NT2/D1 (cell line): ENCODE data around the gene NLRP14.
A peak's percentile ranks its signal among the peaks of the same experiment; 100 is the strongest.

Experiments used
- DNase-seq: peaks from one replicate; pipeline ENCODE4 v3.0.0-alpha.2; 2011; ENCODE audit warnings: low read depth, low spot score
- H3K27me3 ChIP-seq: 2 replicates; pipeline ENCODE4 v1.6.0; 2011; ENCODE audit warnings: mild to moderate bottlenecking; ENCODE audit not compliant: insufficient read length, insufficient read depth
- H3K36me3 ChIP-seq: 2 replicates; pipeline ENCODE4 v1.6.1; 2011; ENCODE audit warnings: mild to moderate bottlenecking, low read length, mixed read lengths; ENCODE audit not compliant: insufficient read depth, insufficient read length
- H3K4me1 ChIP-seq: 2 replicates; pipeline ENCODE4 v1.5.1; 2011; ENCODE audit not compliant: insufficient read depth, insufficient read length
- H3K4me3 ChIP-seq: 2 replicates; pipeline ENCODE4 v1.5.1; 2011; ENCODE audit warnings: low read depth; ENCODE audit not compliant: insufficient read length
- H3K9ac ChIP-seq: 2 replicates; pipeline ENCODE4 v1.6.0; 2011; ENCODE audit warnings: low read depth; ENCODE audit not compliant: insufficient read length
- H3K9me3 ChIP-seq: 2 replicates; pipeline ENCODE4 v1.5.1; 2011; ENCODE audit warnings: mild to moderate bottlenecking, low read length; ENCODE audit not compliant: insufficient read depth
- SUZ12 ChIP-seq: IDR thresholded peaks from 2 replicates; pipeline ENCODE4 v1.6.1; 2011; ENCODE audit not compliant: insufficient read length, insufficient read depth; ENCODE audit errors: extremely low read depth
- YY1 ChIP-seq: IDR thresholded peaks from 2 replicates; pipeline ENCODE4 v1.6.1; 2011; ENCODE audit not compliant: insufficient read length, insufficient read depth
- ZNF274 ChIP-seq: IDR thresholded peaks from 2 replicates; pipeline ENCODE4 v1.6.1; 2011; ENCODE audit warnings: mild to moderate bottlenecking, low read depth, low read length

The NLRP14 gene

DNA sequence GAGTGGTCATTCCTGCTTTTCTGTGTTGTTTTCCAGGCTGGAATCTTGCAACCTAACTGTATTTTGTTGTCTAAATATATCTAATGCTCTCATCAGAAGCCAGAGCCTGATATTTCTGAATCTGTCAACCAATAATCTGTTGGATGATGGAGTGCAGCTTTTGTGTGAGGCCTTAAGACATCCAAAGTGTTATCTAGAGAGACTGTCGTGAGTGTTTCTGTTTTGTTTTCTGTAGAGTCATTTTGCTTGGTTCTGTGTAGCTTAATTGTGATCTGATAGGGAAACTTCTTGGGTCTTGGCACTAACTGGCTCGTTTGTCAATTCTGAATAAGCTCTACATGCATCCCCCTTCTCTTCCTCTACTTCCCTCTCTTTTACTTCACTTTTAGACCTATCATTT is 37.4 kb downstream of the NLRP14 start:
- no peak overlapping the region for H3K9ac ChIP-seq
- no peak for DNase-seq
- H3K27me3 ChIP-seq, result no peaks in the 10 kb centered on the region
- H3K4me1 ChIP-seq, result no peaks in the 10 kb centered on the region
- no peak for TF ChIP-seq SUZ12
- TF ChIP-seq YY1, result no peak
- no peak for TF ChIP-seq ZNF274
- no peaks in the 10 kb centered on the region for H3K9me3 ChIP-seq
- no peak overlapping the region for H3K4me3 ChIP-seq
- H3K36me3 ChIP-seq, result no peaks in the 10 kb centered on the region

DNA sequence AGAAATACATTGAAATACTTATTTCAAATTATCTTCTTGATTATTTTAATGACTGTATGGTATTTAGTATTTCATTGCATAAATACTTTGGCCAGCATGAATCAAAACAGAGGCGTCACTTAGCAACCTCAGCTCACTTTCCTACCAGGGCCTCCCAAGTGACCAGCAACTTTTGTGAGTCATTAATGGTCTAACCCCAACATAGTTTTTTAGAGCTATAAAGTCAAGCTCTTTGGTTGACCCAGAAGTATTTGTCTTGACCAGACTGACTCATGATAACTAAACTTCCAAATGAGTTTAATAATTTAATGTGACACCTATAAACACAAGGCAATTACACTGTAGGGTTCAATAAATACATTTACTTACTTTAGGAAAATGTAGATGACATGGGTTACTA is 40.6 kb downstream of the NLRP14 start:
- Histone ChIP-seq H3K4me3 (no peak overlapping the region), H3K9me3 (no peaks in the 10 kb centered on the region), H3K36me3 (no peaks in the 10 kb centered on the region), H3K4me1 (no peaks in the 10 kb centered on the region), H3K27me3 (no peaks in the 10 kb centered on the region), H3K9ac (no peak overlapping the region)
- TF ChIP-seq SUZ12 (no peak), YY1 (no peak), ZNF274 (no peak)
- DNase-seq, result no peak

DNA sequence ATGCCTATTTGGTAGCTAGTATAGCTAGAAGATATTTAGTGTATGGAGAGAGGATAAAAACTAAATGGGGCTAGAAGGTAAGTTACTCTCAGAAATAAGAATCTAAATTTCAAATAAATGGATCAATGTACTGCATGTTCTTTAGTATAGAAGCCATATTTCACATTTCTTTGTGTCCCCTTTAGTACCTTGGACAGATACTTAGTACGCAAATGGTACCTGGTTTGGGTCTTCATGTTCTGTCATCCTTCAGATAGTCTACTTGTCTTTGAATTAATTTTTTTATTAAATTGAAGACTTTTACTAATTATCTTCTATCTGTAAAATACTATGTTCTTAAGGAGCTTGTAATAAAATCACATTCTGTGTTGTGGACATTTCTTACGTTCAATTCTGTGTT is 42.3 kb downstream of the NLRP14 start:
- H3K27me3 ChIP-seq, result no peaks in the 10 kb centered on the region
- no peak for TF ChIP-seq SUZ12
- no peak for TF ChIP-seq YY1
- no peak for TF ChIP-seq ZNF274
- no peaks in the 10 kb centered on the region for H3K9me3 ChIP-seq
- DNase-seq, result no peak
- no peak overlapping the region for H3K9ac ChIP-seq
- H3K4me1 ChIP-seq, result no peaks in the 10 kb centered on the region
- no peaks in the 10 kb centered on the region for H3K36me3 ChIP-seq
- H3K4me3 ChIP-seq, result no peak overlapping the region

DNA sequence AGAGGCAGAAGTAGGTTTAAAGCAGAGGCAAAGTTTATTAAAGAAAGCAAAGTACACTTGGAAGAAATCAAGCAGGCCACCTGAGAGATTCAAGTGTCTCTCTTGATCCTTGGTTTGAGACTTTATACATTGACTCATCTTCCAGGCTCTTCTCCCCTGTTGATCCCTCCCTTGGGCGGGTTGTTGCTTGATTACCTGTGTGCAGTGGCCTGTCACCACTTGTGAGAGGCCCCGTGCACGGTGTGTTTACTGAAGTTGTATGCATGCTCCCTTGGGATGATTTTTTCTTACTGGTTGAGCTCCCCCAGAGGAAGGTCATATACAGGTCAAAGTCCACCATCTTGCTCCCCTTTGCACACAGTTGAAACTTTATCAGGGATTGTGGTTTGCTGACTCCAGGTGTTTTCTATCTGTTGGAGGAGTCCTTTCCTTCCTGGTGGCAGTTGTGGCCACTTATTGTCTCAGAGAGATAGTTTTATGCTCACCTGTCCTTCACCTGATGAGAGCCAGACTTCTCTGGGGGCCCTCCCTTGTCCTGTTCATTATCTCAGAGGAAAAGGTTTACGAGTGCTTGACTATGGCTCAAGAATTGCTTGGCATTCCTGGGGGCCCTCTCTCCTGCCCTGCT is 52.2 kb downstream of the NLRP14 start:
- H3K9me3 ChIP-seq, result no peaks in the 10 kb centered on the region
- TF ChIP-seq SUZ12 (no peak), ZNF274 (no peak), YY1 (no peak)
- DNase-seq, result no peak
- no peaks in the 10 kb centered on the region for H3K27me3 ChIP-seq
- no peak overlapping the region for H3K4me3 ChIP-seq
- no peaks in the 10 kb centered on the region for H3K4me1 ChIP-seq
- H3K36me3 ChIP-seq, result no peaks in the 10 kb centered on the region
- no peak overlapping the region for H3K9ac ChIP-seq

DNA sequence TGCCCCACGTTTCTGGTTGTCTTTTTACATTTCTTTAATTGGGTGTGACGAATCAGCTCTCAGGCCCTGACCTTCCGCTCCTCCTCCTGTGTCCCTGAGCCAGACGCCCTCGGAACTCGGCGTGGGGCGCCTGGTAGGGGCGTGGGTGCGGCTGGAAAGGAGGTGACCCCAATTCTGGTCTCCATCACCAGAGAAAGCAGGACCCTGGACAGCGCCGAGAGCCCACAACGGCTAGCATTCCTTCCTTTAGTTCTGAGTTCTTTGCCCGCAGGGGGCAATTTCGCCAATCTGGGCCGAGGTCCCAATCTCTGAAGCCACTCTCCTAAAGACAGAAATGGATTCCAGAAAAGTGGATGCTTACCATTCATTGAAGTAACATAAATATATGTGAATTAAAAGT is 56.8 kb downstream of the NLRP14 start:
- H3K36me3 ChIP-seq, result no peaks in the 10 kb centered on the region
- no peaks in the 10 kb centered on the region for H3K4me1 ChIP-seq
- peaks cover 18% of the 10 kb centered on the region; the same call in 1 of the 2 replicates for H3K9me3 ChIP-seq
- H3K4me3 ChIP-seq, result no peak overlapping the region
- peak; percentile 5 for DNase-seq
- H3K27me3 ChIP-seq, result no peaks in the 10 kb centered on the region
- TF ChIP-seq SUZ12 (no peak), YY1 (no peak), ZNF274 (no peak)
- H3K9ac ChIP-seq, result no peak overlapping the region

DNA sequence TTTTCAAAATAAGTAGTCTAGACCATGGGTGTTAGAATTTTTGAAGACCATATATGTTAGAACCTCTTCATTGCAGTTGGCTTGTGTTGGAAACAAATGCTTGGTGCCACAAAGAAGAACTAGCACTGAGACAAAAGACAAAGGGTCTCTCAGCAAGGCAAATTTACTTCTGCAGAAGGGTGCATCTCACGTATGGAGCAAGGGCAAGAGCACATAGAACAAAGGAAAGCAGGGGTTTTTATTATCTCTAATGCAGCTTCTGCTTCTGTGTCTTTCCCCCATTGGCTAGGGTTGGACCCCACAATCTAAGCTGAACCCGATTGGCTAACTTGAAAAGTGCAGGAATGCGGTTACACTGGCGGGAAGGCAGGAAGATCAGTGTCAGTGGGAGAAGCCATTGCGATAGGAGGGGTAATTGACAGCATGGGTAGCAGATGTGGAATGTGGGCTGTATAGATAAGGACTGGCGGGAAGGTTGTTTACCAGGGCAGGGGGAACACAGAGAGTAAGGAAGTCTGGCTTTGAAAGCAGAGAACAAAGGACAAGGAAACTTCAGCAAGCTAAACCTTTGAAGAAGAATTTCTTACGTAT is 59.4 kb downstream of the NLRP14 start:
- Histone ChIP-seq H3K4me3 (no peak overlapping the region), H3K4me1 (no peaks in the 10 kb centered on the region), H3K36me3 (no peaks in the 10 kb centered on the region), H3K9me3 (peaks cover 18% of the 10 kb centered on the region; the same call in 1 of the 2 replicates), H3K9ac (no peak overlapping the region), H3K27me3 (no peaks in the 10 kb centered on the region)
- DNase-seq, result no peak
- TF ChIP-seq SUZ12 (no peak), YY1 (no peak), ZNF274 (no peak)

DNA sequence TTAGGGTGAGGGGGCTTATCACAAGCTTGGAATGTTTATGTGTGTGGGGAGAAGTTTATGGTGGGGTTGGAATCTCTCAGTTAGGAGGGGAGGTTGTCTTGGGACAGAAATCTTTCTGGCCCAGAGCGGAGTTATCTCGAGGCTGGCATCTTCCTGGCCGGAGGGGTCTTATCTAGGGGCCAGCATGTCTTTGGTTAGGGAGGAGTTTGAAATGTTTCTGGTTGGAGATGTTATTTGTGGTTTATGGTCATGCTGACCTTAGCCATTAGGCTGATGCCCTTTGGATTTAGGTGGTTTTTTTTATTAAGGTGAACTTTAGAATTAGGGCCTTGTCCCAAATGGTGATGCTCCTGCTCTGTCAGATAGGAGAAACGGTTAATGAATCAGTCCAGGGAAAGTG is 60.6 kb downstream of the NLRP14 start:
- no peak for TF ChIP-seq SUZ12
- TF ChIP-seq ZNF274, result no peak
- TF ChIP-seq YY1, result no peak
- Histone ChIP-seq H3K27me3 (no peaks in the 10 kb centered on the region), H3K4me1 (no peaks in the 10 kb centered on the region), H3K9me3 (peaks cover 18% of the 10 kb centered on the region; the same call in 1 of the 2 replicates), H3K36me3 (no peaks in the 10 kb centered on the region), H3K9ac (no peak overlapping the region), H3K4me3 (no peak overlapping the region)
- DNase-seq, result no peak
